GM12878 (cell line): ENCODE measurements around the gene ITPRIPL2. TPM values are rescaled to one million over a fixed set of nuclear protein-coding genes. Genes with fewer than 3 reads are reported as not detected.

Experiments
- ATAC-seq: fragments of 200-7000 bp; cut with Tn5 transposase; 3 replicates; pipeline ENCODE4 v1.9.1; 2020; ENCODE audit warnings: mild to moderate bottlenecking, moderate library complexity
- BruUV-seq: library from RNA; stranded (reverse); fragments of 400-500 nt; replicated peaks from 2 replicates; lab custom pipeline; 2021; lab: Mats Ljungman, UMichigan
- CTCF ChIA-PET: fragments of 300-600 bp; sonication (Branson Sonifier 250); formaldehyde crosslinking; extraction: SDS; loops from one replicate; lab custom pipeline; 2021; ENCODE audit warnings: inconsistent platforms; lab: Yijun Ruan, JAX
- POLR2A ChIA-PET: fragments of 350-600 bp; formaldehyde crosslinking; extraction: SDS; loops from one replicate; lab custom pipeline; 2021; ENCODE audit warnings: inconsistent platforms; lab: Charles Lee
- RAD21 ChIA-PET: fragments of 300-600 bp; sonication (Branson Sonifier 250); formaldehyde crosslinking; loops from one replicate; lab custom pipeline; 2023; ENCODE audit warnings: antibody characterized with exemption; ENCODE audit not compliant: unreplicated experiment; lab: Charles Lee
- SMC1A ChIA-PET: fragments of 300-600 bp; sonication (Branson Sonifier 250); formaldehyde crosslinking; loops from one replicate; lab custom pipeline; 2023; ENCODE audit not compliant: unreplicated experiment, uncharacterized antibody; lab: Charles Lee
- DNase-seq: peaks from one replicate; pipeline ENCODE4 v3.0.0-alpha.2; 2011; ENCODE audit warnings: low read depth, low spot score
- FAIRE-seq: peaks from 3 replicates; lab custom pipeline; 2011; peaks lifted over from hg19 to GRCh38; lab: Jason Lieb, UNC
- H2AFZ ChIP-seq: 2 replicates; pipeline ENCODE4 v1.6.0; 2011; ENCODE audit warnings: low read depth, low read length, control low read depth; ENCODE audit not compliant: control insufficient read depth
- H3K27ac ChIP-seq: 2 replicates; pipeline ENCODE4 v1.5.1; 2011; ENCODE audit warnings: control low read depth; ENCODE audit not compliant: control insufficient read depth, insufficient read depth
- H3K27me3 ChIP-seq, 2 experiments: replicated peaks in 1 of 2; 2 replicates each; pipeline versions ENCODE4 v1.6.0 to v1.6.1; 2011; ENCODE audit warnings: low read length in 1 of 2; ENCODE audit not compliant: control insufficient read depth in 2 of 2, insufficient read depth in 2 of 2
- H3K36me3 ChIP-seq, 2 experiments: 2 replicates each; pipeline ENCODE4 v1.5.1; 2011; ENCODE audit warnings: low read length in 1 of 2; ENCODE audit not compliant: control insufficient read depth in 2 of 2, insufficient read depth in 2 of 2
- H3K4me1 ChIP-seq: 2 replicates; pipeline ENCODE4 v1.6.1; 2011; ENCODE audit warnings: mild to moderate bottlenecking, low read length, moderate library complexity, mixed read lengths; ENCODE audit not compliant: control insufficient read depth, insufficient read depth
- H3K4me2 ChIP-seq: 2 replicates; pipeline ENCODE4 v1.6.0; 2011; ENCODE audit warnings: control low read depth; ENCODE audit not compliant: control insufficient read depth, insufficient read depth
- H3K4me3 ChIP-seq: fragments of 200-600 bp; sonication (generic); 2 replicates; pipeline ENCODE4 v1.5.1; 2016
- H3K79me2 ChIP-seq: 2 replicates; pipeline ENCODE4 v1.6.0; 2011; ENCODE audit warnings: low read length; ENCODE audit not compliant: control insufficient read depth, insufficient read depth
- H3K9ac ChIP-seq: 2 replicates; pipeline ENCODE4 v1.8.0; 2011; ENCODE audit warnings: low read length, control low read depth, mixed read lengths; ENCODE audit not compliant: control insufficient read depth, insufficient read depth
- H3K9me3 ChIP-seq: replicated peaks from 3 replicates; pipeline ENCODE4 v1.5.1; 2011; ENCODE audit warnings: mild to moderate bottlenecking, low read length; ENCODE audit not compliant: control insufficient read depth, insufficient read depth
- H4K20me1 ChIP-seq: 2 replicates; pipeline ENCODE4 v1.6.0; 2011; ENCODE audit not compliant: control insufficient read depth, insufficient read depth
- DPF2 ChIP-seq: fragments of 450-650 bp; IDR thresholded peaks from 2 replicates; pipeline ENCODE4 v1.6.1; 2017; ENCODE audit warnings: mild to moderate bottlenecking
- E2F4 ChIP-seq: IDR thresholded peaks from 2 replicates; pipeline ENCODE4 v1.6.1; 2012; ENCODE audit warnings: low read depth, low read length, improper control_type of control experiment
- HCFC1 ChIP-seq: fragments of 150-350 bp; IDR thresholded peaks from 2 replicates; pipeline ENCODE4 v1.6.1; 2014; ENCODE audit warnings: low read length
- HDAC2 ChIP-seq: fragments of 200-600 bp; sonication (generic); IDR thresholded peaks from 2 replicates; pipeline ENCODE4 v1.6.1; 2017
- IRF3 ChIP-seq: fragments of 450-650 bp; IDR thresholded peaks from 2 replicates; pipeline ENCODE4 v1.6.1; 2014; ENCODE audit warnings: mild to moderate bottlenecking
- MEF2A ChIP-seq: IDR thresholded peaks from 2 replicates; pipeline ENCODE4 v1.6.1; 2011; ENCODE audit warnings: low read depth, mild to moderate bottlenecking, low read length, moderate library complexity; ENCODE audit not compliant: insufficient read depth
- MLLT1 ChIP-seq: fragments of 450-650 bp; IDR thresholded peaks from 2 replicates; pipeline ENCODE4 v1.6.1; 2016; ENCODE audit warnings: mild to moderate bottlenecking
- NFXL1 ChIP-seq: fragments of 450-650 bp; IDR thresholded peaks from 2 replicates; pipeline ENCODE4 v1.6.1; 2017; ENCODE audit warnings: antibody characterized with exemption, mild to moderate bottlenecking, borderline replicate concordance
- PKNOX1 ChIP-seq: fragments of 450-650 bp; IDR thresholded peaks from 2 replicates; pipeline ENCODE4 v1.6.1; 2016; ENCODE audit warnings: mild to moderate bottlenecking
- PML ChIP-seq: IDR thresholded peaks from 2 replicates; pipeline ENCODE4 v1.6.1; 2012; ENCODE audit warnings: low read length, inconsistent platforms
- RUNX3 ChIP-seq: IDR thresholded peaks from 2 replicates; pipeline ENCODE4 v1.6.1; 2012; ENCODE audit warnings: low read length, inconsistent platforms
- SIX5 ChIP-seq: IDR thresholded peaks from 2 replicates; pipeline ENCODE4 v1.6.1; 2011; ENCODE audit warnings: mild to moderate bottlenecking, low read depth, low read length, moderate library complexity; ENCODE audit not compliant: severe bottlenecking
- SPI1 ChIP-seq: IDR thresholded peaks from 2 replicates; pipeline ENCODE4 v1.6.1; 2011; ENCODE audit warnings: low read depth, mild to moderate bottlenecking, low read length, moderate library complexity, borderline replicate concordance; ENCODE audit not compliant: insufficient read depth
- TBL1XR1 ChIP-seq: IDR thresholded peaks from 2 replicates; pipeline ENCODE4 v1.6.1; 2012; ENCODE audit warnings: low read depth, low read length, improper control_type of control experiment
- WGBS: methylation state at CpG from one replicate; pipeline ENCODE4 v1.1.6; 2016; ENCODE audit warnings: low lambda C conversion rate; ENCODE audit not compliant: insufficient replicate concordance, insufficient coverage; ENCODE audit errors: missing lambda C conversion rate; 5-methylcytosine and 5-hydroxymethylcytosine counted together
- in situ Hi-C: fragments of 300-500 bp; cut with MboI; formaldehyde crosslinking; loops from 9 replicates; pipeline ENCODE4 v1.14.3; 2018; ENCODE audit warnings: mixed read lengths
- intact Hi-C: fragments of 100-400 bp; cut with micrococcal nuclease; formaldehyde crosslinking; loops from one replicate; pipeline ENCODE4 v1.14.2; 2022; ENCODE audit not compliant: unreplicated experiment
- polyA plus RNA-seq, 11 experiments: library from polyadenylated mRNA; depleted of rRNA in 4 of 11; unstranded in 6 of 11; stranded (reverse) in 5 of 11; fragments of >200 nt; fragmentation: Nextera tagmentation in 4 of 11; fragmentation: Illumina TruSeq in 1 of 11; extraction: Ambion mirVana in 4 of 11; extraction: Trizol in 1 of 11; gene quantifications; 1 replicate in 1 of 11; 2 replicates in 10 of 11; pipeline versions ENCODE4 v1.2.1 to v1.2.3, GENCODE V29; 2011 to 2016; ENCODE audit warnings: inconsistent platforms in 2 of 11, missing spikeins in 2 of 11, low read depth in 1 of 11
- total RNA-seq, 4 experiments: library from RNA; depleted of rRNA in 3 of 4; stranded (reverse); fragments of >200 nt in 3 of 4; fragmentation: Illumina TruSeq in 1 of 4; extraction: Trizol in 1 of 4; gene quantifications; 2 replicates each; pipeline versions ENCODE4 v1.2.1 to v1.2.3, GENCODE V29; 2013 to 2021
- TF ChIP-seq, protein P1 (sequence below): IDR thresholded peaks from 2 replicates; pipeline ENCODE4 v1.6.1; 2011; ENCODE audit warnings: low read depth, low read length, improper control_type of control experiment, borderline replicate concordance
- TF ChIP-seq, protein P2 (sequence below): IDR thresholded peaks from 2 replicates; pipeline ENCODE4 v1.6.1; 2012; ENCODE audit warnings: low read depth, low read length, improper control_type of control experiment
- TF ChIP-seq, protein P3 (sequence below): IDR thresholded peaks from 2 replicates; pipeline ENCODE4 v1.6.1; 2012; ENCODE audit warnings: low read depth, low read length, improper control_type of control experiment

Gene ITPRIPL2
- total and polyA plus RNA-seq, 10 of the 15 experiments (the other 5 are each of a cell fraction or from before 2014, with no cell fraction given): 0.48 to 14.3 (median 3.5) TPM

GRCh38 chr16:19123535-19124178 lies 9.9 kb downstream of the ITPRIPL2 start:
- no peak overlapping the region for H3K4me2 ChIP-seq
- H3K27me3 ChIP-seq: no peaks in the 10 kb centered on the region
- H3K4me1 ChIP-seq: peaks cover 27% of the 10 kb centered on the region
- H4K20me1 ChIP-seq: no peaks in the 10 kb centered on the region
- WGBS: 89% methylated on average over 6 of the region's 6 CpGs
- no peaks in the 10 kb centered on the region for H3K36me3 ChIP-seq
- in situ Hi-C loops: no loop called here
- FAIRE-seq (no peak), DNase-seq (no peak), ATAC-seq (no peak)
- H3K27ac ChIP-seq: no peak overlapping the region
- no peaks in the 10 kb centered on the region for H3K79me2 ChIP-seq
- no TSS peak for BruUV-seq
- no peak overlapping the region for H3K4me3 ChIP-seq
- RAD21 ChIA-PET: no interaction called here
- intact Hi-C loops: no loop called here
- SMC1A ChIA-PET: interaction anchor here (1.1 to 1.5 kb wide), 2 partner anchors 11 to 29 kb away, joined by 3 to 5 read pairs; no protein-coding TSS in a partner anchor
- H3K9ac ChIP-seq: no peak overlapping the region
- H3K9me3 ChIP-seq: peaks cover 5% of the 10 kb centered on the region; the same call in 2 of the 3 replicates
- CTCF ChIA-PET: interaction anchor here (1.7 kb wide), 1 partner anchor 14 kb away, joined by 5 read pairs; no protein-coding TSS in a partner anchor
- H2AFZ ChIP-seq: no peak overlapping the region
- POLR2A ChIA-PET: no interaction called here
- TF ChIP-seq, protein P1, sequence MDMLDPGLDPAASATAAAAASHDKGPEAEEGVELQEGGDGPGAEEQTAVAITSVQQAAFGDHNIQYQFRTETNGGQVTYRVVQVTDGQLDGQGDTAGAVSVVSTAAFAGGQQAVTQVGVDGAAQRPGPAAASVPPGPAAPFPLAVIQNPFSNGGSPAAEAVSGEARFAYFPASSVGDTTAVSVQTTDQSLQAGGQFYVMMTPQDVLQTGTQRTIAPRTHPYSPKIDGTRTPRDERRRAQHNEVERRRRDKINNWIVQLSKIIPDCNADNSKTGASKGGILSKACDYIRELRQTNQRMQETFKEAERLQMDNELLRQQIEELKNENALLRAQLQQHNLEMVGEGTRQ: no peak
- TF ChIP-seq IRF3 (no peak), MLLT1 (no peak), RUNX3 (no peak), NFXL1 (no peak), TBL1XR1 (no peak), HDAC2 (no peak), SIX5 (no peak), PKNOX1 (no peak), HCFC1 (no peak), MEF2A (no peak), E2F4 (no peak), DPF2 (no peak), PML (no peak), SPI1 (no peak)
- TF ChIP-seq, protein P2, sequence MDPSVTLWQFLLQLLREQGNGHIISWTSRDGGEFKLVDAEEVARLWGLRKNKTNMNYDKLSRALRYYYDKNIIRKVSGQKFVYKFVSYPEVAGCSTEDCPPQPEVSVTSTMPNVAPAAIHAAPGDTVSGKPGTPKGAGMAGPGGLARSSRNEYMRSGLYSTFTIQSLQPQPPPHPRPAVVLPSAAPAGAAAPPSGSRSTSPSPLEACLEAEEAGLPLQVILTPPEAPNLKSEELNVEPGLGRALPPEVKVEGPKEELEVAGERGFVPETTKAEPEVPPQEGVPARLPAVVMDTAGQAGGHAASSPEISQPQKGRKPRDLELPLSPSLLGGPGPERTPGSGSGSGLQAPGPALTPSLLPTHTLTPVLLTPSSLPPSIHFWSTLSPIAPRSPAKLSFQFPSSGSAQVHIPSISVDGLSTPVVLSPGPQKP: no peak
- TF ChIP-seq, protein P3, sequence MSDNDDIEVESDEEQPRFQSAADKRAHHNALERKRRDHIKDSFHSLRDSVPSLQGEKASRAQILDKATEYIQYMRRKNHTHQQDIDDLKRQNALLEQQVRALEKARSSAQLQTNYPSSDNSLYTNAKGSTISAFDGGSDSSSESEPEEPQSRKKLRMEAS: no peak
